Tongue (tissue), 2 donors: ENCODE data around the gene BCL2A1. TPM values are rescaled to one million over a fixed set of nuclear protein-coding genes. Genes with fewer than 3 reads are reported as not detected.
"Not testable (repeated sequence)": the region's sequence is repeated elsewhere in the genome, so short reads cannot be mapped to it uniquely, and the experiment has no call there.

Source experiments
- DNase-seq: peaks from one replicate; pipeline ENCODE4 v3.0.0-alpha.2; 2015
- total RNA-seq: library from RNA; depleted of rRNA; stranded (reverse); fragments of >200 nt; gene quantifications from one replicate; pipeline ENCODE4 v1.2.3, GENCODE V29; 2014

Gene BCL2A1
- total RNA-seq, 1 donor from 2014 or later, result 8.1 TPM

DNA sequence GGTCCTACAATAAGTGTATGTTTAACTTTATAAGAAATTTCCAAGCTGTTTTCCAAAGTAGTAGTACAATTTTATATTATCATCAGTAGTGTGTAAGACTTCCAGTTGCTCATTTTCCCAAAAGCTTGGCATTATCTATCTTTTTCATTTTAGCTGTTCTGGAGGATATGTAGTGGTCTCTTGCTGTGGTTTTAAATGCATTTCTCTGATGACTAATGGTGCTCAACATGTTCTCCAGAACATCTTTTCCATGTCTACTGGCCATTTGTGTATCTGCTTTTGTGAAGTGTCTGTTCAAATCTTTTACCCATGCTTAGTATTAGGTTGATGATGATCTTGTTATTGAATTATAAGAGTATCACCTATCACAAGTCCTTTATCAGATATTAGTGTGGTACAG lies 13.3 kb downstream of the BCL2A1 start:
- DNase-seq, result no peak

DNA sequence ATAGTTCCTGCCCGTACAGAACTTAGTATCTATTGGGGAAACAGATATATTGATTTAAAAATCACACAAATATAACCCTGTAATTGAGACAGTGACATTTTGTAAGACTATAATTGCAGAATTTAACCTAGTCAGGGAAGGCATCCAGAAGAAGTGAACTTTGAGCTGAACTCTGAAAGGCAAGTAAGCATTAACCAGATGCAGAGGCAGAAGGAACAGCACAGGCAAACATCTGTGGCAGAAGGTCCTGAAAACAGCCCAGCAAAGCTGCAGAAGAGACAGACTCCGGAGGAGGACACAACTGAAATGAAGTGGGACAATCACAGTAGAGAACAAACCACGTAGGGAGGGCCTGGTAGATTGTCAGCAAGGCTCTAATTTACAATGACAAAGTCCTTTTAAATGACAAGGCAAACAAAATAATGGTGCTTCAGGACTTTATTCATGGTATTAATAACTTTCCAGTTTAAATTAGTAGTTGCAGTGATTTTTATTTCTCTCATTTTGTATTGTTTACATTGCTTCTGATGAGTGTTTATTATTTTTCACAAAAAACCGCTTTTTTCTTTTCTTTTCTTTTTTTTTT lies 14.5 kb downstream of the BCL2A1 start:
- DNase-seq, result no peak

DNA sequence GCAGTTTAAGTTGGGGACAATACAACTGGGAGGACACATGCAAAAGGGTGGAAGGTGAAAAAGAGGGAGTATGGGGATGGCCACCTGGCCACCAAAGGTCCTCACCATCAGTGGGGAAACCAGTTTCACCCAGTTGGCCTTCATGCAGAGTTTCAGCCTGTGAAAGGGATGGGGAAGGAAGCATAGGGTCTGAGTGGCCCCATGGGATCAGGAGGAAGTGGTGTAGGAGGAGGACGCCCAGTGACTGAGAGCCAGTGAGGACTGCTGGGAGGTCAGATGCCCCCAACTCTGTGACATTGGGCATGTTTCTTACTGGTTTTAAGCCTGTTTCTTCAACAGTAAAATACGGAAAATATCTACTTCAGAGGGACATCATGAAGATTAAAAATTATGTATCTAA lies 16.3 kb downstream of the BCL2A1 start:
- DNase-seq, result no peak

DNA sequence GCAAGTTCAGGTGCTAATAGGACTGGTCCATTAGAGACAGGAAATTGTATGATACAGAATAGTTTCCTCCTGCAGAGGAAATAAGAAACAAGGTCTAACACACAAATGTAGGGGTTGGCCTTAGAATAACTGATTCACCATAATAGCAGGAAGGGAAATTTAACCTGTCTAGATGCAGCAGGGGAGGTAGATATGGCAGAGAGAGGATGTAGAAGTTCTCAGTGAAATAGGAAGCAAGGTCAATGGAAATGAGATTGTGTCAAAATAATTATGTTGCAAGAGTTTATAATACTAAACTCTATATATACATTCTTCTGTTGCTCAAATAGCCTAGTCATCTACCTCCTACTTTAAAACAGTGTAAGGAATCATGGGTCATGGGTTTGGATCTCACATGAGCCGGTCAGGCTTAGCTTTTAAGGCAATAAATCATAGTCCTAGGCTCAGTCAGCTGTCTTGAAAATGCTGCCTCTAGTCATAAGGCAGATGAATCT lies 17.0 kb downstream of the BCL2A1 start:
- DNase-seq, result no peak

DNA sequence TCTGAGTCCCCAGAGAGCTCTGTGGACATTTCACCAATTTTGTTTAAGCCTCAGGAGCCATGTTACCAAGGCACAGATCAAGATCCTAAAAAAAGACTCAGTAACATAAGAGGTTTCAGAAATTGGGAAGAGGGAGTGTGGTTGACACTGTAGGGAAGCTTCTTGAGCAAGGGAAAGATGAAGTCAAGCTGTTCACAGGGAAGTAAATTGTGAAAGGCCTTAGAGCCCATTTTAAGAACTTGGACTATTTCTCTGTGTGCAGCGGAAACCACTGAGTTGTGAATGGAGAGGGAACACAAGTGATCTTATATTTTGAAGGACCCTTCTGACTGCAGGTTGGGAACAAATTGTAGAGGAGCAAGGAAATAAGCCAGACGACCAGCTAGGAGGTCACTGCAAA lies 18.7 kb downstream of the BCL2A1 start:
- DNase-seq, result no peak

DNA sequence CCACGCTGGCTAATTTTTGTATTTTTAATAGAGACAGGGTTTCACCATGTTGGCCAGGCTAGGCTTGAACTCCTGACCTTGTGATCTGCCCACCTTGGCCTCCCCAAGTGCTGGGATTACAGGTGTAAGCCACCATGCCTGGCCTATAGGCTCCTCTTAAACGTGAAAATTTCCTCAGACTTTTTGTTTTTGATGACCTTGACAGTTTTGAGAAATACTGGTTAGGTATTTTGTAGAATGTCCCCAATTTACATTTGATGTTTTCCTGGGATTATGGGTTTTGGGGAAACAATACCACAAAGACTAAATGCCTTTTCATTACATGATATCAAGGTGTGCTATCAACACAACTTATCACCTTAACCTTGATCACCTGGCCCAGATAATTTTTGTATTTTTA lies 20.7 kb downstream of the BCL2A1 start:
- DNase-seq, result no peak

DNA sequence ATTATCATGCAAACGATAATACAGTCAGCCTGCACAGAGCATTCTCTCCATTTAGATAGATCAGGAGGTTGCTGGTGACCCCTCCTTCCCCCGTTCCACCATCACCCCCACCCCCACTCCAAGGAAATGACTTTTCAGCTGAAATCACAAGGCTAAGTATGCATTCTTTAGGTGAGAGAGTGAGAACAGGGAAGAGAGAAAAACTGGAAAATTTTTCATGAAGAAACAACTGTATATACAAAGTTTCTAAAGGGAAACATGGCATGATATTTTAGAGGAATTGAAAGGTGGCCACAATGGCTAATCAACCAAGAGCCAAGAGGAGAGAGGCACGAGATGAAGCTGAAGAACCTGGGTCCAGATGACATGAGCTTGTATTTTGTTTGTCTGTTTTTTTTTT lies 22.2 kb downstream of the BCL2A1 start:
- no peak for DNase-seq

DNA sequence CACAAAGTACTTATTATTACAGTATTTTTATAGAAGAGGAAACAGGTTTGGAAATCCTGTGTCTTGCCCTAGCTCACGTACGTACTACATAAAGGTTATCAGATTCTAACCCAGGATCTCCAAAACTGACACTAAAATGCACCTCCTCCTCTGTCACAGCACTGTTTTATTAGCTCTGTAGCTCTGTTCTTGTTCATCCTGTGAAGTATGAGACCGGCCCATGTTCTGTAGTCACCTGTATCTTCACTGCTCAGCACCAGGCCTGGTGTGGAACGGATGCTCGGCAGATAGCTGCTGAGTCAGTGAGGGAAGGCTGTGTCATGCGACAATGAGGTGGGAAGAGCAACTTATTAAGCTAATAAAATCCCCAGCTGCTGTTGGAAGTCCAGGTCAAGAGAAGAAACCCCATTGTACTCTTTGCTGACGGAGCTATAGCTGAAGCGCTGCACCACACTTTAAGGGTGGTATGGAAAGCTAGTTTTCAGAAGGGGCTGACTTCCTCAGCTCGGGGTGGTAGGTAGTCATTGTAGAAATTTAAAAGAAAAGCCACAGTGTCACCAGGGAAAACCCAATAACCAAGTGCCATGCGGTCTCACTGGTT lies 22.8 kb downstream of the BCL2A1 start:
- no peak for DNase-seq

DNA sequence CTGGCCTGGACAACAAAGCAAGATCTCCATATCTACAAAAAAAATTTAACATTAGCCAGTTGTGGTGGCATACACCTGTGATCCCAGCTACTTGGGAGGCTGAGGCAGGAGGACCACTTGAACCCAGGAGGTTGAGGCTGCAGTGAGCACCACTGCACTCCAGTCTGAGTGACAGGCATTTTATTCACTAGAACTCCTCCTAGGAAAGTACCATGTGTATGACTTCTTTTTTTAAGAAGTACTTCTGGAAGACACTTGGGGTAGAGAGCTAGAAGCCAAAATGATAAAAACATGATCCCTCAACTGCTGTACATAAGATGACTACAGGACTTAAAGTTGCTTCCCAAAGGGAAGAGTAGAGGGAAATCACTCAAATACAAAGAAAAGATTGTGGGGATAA lies 24.0 kb downstream of the BCL2A1 start:
- no peak for DNase-seq

DNA sequence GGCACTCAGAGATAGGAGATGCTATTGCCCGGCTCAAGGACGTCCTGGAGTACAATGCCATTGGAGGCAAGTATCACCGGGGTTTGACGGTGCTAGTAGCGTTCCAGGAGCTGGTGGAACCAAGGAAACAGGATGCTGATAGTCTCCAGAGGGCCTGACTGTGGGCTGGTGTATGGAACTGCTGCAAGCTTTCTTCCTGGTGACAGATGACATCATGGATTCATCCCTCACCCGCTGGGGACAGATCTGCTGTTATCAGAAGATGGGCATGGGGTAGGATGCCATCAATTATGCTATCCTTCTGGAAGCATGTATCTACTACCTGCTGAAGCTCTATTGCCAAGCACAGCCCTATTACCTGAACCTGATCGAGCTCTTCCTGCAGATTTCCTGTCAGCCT lies 26.4 kb downstream of the BCL2A1 start:
- no peak for DNase-seq

DNA sequence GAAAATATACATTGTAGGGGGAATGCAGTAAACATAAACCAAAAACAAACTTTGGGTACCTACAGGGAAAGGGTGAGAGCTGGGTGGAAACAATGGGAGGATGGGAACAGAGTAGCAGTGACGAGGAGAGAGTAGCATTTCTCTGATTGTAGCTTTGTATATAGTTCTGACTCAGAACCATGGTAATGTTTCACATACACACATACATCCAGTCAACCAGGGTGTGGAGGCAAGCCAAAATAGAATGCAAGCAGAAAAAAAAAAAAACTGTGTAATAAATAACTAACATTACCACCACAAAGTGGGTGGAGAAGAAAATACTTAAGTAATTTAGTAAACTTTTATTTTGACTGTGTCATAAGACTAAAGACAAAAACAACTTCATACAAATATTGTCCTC lies 27.2 kb downstream of the BCL2A1 start:
- no peak for DNase-seq

DNA sequence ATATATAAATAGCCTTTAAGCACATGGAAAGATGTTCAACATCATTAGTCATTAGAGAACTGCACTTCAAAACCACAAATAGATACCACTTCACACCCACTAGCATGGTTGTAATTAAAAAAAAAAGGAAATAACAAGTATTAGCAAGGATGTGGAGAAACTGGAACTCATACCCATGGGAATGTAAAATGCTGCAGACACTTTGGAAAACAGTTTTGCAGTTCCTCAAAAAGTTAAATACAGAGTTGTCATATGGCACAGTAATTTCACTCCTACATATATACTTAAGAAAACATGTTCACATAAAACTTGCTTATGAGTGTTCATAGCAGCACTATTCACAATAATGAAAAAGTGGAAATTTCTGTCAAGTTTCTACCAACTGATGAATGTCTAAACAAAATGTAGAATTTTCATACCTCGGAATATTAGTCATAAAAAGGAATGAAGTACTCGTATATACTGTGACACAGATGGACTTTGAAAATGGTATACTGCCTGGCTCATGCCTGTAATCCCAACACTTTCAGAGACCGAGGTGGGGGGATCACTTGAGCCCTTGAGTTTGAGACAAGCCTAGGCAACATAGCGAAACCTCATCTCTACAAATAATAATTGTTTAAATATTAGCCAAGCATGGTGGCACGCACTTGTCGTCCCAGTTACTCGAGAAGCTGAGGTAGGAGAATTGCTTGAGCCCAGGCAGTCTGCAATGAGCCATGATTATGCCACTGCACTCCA lies 28.1 kb downstream of the BCL2A1 start:
- DNase-seq, result no peak

DNA sequence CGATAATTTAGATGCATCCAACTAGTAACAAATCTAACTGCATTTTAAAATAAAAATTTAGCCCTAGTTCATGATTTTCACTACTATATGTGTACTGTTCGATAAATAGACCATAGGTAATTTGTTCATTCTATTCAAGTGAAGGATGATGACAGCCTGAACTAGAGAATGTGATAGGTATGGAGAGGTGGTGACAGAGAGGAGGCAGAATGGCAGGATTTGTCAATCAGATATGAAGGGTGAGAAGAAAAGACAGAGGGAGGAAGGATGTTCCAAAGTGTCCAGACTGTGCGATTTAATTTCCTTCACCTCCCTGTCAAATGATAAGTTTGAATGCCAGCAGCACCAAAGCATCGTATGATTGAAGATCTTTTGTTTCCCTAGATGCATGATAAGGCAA lies 31.6 kb downstream of the BCL2A1 start:
- DNase-seq, result no peak

DNA sequence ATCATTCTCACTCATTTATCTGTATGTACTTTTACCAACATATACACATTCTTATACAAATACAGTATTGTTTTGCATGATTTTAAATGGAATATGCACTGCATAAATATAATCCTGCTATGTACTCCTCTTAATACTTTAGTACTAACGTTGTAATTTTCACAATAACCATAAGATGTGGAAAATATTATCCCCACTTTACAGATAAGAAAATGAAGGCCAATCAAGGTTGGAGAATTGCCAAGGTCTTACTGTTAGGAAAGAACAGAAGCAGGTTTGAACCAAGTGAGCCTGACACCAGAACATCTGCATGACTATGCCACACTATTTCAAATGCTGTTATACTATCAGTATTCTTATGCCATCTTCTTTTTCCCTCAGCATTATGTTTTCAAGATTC lies 32.9 kb downstream of the BCL2A1 start:
- no peak for DNase-seq

DNA sequence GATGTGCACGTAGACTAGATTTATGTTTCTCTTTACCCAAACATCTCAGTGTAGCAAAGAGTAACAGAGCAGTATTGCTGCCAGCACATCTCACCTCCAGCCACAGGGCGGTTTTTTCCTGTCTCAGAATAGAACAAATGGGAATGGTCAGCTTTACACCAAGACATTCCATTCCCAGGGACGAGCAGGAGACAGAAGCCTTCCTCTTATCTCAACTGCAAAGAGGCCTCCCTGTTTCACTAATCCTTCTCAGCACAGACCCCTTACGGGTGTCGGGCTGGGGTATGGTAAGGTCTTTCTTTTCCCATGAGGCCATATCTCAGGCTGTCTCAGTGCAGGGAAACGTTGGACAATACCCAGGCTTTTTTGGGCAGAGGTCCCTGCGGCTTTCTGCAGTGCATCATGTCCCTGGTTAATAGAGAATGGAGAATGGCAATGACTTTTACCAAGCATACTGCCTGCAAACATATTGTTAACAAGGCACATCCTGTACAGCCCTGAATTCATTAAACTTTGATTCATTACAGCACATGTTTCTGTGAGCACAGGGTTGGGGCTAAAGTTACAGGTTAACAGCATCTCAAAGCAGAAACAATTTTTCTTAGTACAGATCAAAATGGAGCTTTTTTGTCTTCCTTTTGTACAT lies 35.3 kb downstream of the BCL2A1 start:
- DNase-seq, result not testable (repeated sequence)

DNA sequence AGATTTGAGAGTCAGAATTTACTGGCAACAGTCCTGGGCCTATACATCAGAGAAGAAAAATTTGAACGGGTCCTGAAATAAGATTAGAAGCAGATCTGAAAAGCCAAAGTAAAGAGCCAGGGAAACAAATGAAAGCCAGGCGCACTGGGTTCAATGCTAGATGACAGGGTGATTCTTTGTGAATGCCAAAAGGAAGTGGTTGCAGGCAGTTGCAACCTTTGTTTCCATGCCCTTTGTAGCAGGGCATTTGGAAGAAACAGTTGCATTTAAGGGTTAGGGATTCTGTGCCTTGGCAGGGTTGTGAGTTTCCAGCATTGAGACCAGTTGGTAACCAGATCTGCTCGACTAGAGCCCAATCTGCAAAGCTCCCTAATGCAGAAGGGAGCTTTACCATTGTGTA lies 37.8 kb downstream of the BCL2A1 start:
- DNase-seq, result no peak

DNA sequence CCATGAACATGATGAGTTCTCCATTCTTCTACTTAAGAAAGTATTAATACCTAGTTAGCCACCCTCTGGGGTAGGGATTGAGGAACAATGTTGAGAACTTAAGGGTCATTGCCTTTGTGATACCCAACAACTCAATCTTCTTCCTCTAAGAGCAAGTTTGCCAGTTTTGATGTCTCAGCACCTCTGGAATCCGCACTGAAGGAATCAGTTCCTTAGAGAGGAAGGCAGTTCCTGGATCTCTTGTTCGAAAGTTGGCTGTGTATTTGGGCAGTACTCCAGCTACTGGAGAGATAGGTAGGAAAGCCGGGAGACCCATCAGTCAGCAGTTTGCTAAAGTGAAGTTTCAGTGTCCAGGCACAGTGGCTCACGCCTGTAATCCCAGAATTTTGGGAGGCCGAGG lies 38.5 kb downstream of the BCL2A1 start:
- no peak for DNase-seq

DNA sequence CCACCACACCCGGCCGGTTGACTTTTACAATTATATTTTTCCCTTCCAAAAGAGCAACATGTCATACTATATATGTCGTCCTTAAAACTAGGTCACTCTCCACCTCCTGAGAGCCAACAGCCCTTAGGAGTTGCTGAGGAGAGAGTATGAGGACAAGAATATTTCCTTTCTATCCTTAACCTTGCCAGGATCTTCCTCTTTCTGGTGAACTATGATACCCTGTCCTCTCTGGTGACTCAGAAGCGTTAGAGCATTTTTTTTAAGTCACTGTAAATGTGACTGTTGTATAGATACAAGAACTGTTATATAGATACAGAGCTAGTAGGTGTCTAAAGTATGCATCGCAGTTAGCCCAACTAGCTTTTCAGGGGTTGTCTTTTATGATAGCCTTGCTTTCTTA lies 40.5 kb downstream of the BCL2A1 start:
- DNase-seq, result no peak

DNA sequence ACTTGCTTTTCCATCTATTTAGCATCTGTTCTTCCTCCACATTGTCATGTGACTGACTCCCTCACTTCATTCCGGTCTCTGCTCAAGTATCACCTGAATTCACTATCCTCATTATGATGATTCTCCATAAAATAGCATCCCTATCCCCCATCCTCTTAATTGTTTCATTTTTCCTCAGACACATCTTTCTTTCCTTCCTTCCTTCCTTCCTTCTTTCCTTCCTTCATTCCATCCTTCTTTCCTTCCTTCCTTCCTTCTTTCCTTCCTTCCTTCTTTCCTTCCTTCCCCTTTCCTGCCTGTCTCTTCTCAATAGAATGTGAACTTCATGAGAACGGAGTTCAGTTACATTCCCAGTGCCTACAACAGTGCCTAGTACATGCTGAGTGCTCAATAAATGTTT lies 41.6 kb downstream of the BCL2A1 start:
- no peak for DNase-seq

DNA sequence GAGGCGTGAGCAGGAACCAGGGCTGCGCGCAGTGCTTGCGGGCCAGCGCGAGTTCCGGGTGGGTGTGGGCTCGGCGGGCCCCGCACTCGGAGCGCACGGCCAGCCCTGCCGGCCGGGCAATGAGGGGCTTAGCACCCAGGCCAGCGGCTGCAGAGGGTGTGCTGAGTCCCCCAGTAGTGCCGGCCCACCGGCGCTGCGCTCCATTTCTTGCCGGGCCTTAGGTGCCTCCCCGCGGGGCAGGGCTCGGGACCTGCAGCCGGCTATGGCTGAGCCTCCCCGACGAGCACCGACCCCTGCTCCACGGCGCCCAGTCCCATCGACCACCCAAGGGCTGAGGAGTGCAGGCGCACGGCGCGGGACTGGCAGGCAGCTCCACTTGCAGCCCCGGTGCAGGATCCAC lies 44.9 kb downstream of the BCL2A1 start:
- DNase-seq, result not testable (repeated sequence)

DNA sequence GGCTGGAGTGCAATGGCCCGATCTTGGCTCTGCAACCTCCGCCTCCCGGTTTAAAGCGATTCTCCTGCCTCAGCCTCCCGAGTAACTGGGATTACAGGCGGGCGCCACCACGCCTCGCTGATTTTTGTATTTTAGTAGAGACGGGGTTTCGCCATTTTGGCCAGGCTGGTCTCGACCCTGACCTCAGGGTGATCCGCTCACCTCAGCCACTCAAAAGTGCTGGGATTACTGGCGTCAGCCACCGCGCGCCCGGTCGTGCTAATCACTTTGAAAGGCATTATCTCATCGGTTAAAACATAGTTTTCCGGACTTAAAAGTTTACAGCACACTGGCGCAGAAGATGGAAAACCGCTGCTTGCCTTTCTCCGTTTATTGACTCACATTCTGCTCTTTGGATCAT lies 46.6 kb downstream of the BCL2A1 start:
- DNase-seq, result no peak

DNA sequence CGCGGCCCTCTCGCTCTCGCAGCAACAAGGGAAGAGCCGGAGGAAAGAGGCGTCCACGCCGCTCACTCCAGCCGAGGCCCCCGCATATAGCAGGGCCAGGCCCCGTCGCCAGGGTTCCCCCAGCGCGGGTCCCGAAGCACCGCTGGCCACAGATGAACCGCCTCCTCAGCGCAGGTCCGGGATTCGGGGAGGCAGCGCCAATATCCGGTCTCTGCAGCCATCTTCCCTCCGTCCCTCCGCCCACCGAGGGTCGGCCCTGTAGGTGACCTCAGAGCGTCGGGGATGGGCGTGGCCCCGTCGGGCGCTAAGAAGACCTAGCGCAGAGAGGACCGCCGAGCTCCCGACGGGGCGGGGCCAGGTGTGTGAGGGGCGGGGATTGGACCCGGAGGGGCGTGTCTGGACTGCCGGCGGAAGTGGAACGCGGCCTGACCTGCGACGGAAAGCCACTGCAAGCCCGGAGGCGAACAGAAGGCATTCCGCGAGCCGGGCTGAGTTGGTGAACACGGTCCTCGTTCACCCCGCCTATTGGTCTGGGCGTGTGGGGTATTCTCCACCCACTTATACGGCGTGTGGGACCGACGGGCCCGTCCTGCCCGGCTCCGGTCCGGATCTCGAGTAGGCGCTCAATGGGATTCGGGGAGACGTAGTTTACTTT lies 47.4 kb downstream of the BCL2A1 start:
- peak; percentile 98 for DNase-seq

DNA sequence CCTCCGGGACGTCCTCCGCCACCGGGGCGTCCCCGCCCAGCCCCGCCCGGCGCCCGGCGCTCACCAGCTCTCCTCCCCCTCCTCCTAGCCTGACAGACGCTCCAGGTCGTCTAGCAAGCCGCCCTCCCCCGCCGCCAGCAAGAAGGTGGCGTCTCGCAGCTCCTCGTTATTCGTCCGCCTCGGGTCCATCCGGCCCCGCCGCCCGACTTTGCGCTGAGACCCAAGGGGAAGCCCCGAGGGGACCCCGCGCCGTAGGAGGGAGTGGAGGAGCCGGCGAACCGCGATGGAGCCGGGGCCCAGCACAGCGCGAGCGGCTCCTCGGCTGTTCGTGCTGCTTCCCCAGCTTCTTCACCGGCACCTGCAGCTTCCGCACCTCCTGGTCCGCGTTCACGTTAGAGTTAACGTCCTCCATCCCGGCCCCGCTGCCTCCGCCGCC lies 47.9 kb downstream of the BCL2A1 start:
- peak; percentile 68 for DNase-seq
